Body of pancreas (tissue), 4 donors: ENCODE data around the gene ENTPD2. TPM values are rescaled to one million over a fixed set of nuclear protein-coding genes. Genes with fewer than 3 reads are reported as not detected.
A peak's percentile ranks its signal among the peaks of the same experiment; 100 is the strongest.

Experiments
- ATAC-seq: fragments of 150-250 bp; one replicate; pipeline ENCODE4 v1.9.1; 2016
- DNase-seq, 4 donors: peaks; one replicate each; pipeline ENCODE4 v3.0.0-alpha.2; 2019
- H3K27ac ChIP-seq, 4 donors: fragments of 200-600 bp; sonication (generic); 1 replicate in 3 of 4; 2 replicates in 1 of 4; pipeline versions ENCODE4 v1.5.1 to v1.6.1; 2016 to 2019; ENCODE audit warnings: mild to moderate bottlenecking in 1 of 4, mixed read lengths in 1 of 4, moderate library complexity in 1 of 4
- H3K27me3 ChIP-seq, 2 donors: fragments of 200-600 bp; sonication (generic); one replicate each; pipeline ENCODE4 v1.6.0; 2016; ENCODE audit warnings: mild to moderate bottlenecking in 1 of 2
- H3K36me3 ChIP-seq, 2 donors: fragments of 200-600 bp; sonication (generic); replicated peaks in 1 of 2; 2 replicates each; pipeline ENCODE4 v1.5.1; 2016; ENCODE audit warnings: low read depth in 2 of 2; ENCODE audit not compliant: insufficient read depth in 1 of 2
- H3K4me1 ChIP-seq: fragments of 200-600 bp; sonication (generic); one replicate; pipeline ENCODE4 v1.6.0; 2016
- H3K4me3 ChIP-seq, 2 donors: fragments of 200-600 bp; sonication (generic); 1 replicate in 1 of 2; 2 replicates in 1 of 2; pipeline ENCODE4 v1.5.1; 2016 to 2019
- H3K9me3 ChIP-seq, 3 donors: fragments of 200-600 bp; sonication (generic); 1 replicate in 2 of 3; 2 replicates in 1 of 3; pipeline ENCODE4 v1.5.1; 2016
- CTCF ChIP-seq, 7 experiments: fragments of 450-650 bp in 4 of 7; fragments of 200-600 bp in 3 of 7; sonication (generic) in 3 of 7; IDR thresholded peaks; one replicate each; pipeline ENCODE4 v1.5.1; 2016 to 2019; ENCODE audit warnings: antibody characterized with exemption in 7 of 7
- POLR2A ChIP-seq, 3 donors: fragments of 450-650 bp; IDR thresholded peaks; one replicate each; pipeline ENCODE4 v1.6.1; 2016; ENCODE audit warnings: antibody characterized with exemption in 3 of 3, mild to moderate bottlenecking in 2 of 3
- WGBS, 2 donors: methylation state at CpG; one replicate each; pipeline ENCODE4 v1.1.5; 2017; 5-methylcytosine and 5-hydroxymethylcytosine counted together
- intact Hi-C: fragments of 100-400 bp; cut with DNase I; formaldehyde crosslinking; loops from one replicate; pipeline ENCODE4 v1.15.1; 2023
- total RNA-seq, 2 donors: library from RNA; depleted of rRNA; stranded (reverse); fragments of >200 nt; gene quantifications; one replicate each; pipeline ENCODE4 v1.1.0, GENCODE V29; 2016

Gene ENTPD2
- total RNA-seq, 2 donors from 2014 or later: 1.3 to 1.6 TPM

GRCh38 chr9:137041124-137041523 is 12.7 kb downstream of the ENTPD2 start:
- no peak for ATAC-seq
- H3K36me3 ChIP-seq: no peaks in the 10 kb centered on the region
- DNase-seq: no peak
- WGBS, 2 donors: 64 to 72% methylated on average over 10 to 16 of the region's 16 CpGs
- TF ChIP-seq POLR2A (IDR thresholded peaks at IDR 0.05) (no peak), CTCF (IDR thresholded peaks at IDR 0.05) (no peak)
- H3K4me3 ChIP-seq: no peak overlapping the region
- H3K9me3 ChIP-seq: no peaks in the 10 kb centered on the region
- intact Hi-C loops: no loop called here
- H3K27me3 ChIP-seq: no peaks in the 10 kb centered on the region
- peaks cover 24% of the 10 kb centered on the region for H3K4me1 ChIP-seq
- peak overlapping the region in 1 of 4 donors; percentile 44 for H3K27ac ChIP-seq

DNA sequence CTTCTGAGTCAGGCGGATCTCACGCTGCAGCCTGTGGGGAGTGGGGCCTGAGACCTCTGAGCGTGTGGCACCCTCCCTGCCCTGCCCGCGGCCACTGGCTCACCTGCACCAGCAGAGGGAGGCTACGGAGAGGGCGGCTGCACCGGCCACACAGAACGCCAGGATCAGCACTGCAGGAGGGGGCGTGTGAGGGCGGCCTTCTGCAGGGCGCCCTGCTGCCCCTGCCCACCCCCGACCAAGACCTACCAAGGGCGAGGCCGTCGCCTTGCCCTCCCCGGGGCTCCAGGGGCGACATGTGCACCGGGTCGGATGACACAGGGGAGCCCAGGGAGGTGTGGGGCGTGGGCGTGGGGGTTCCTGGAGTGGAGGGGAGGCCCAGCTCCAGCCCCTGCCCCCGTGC is 13.3 kb downstream of the ENTPD2 start:
- peaks cover 21% of the 10 kb centered on the region for H3K4me1 ChIP-seq
- TF ChIP-seq POLR2A (IDR thresholded peaks at IDR 0.05): no peak
- no peak for TF ChIP-seq CTCF (IDR thresholded peaks at IDR 0.05)
- no peaks in the 10 kb centered on the region for H3K36me3 ChIP-seq
- H3K9me3 ChIP-seq: no peaks in the 10 kb centered on the region
- 94 to 95% methylated on average over 8 to 22 of the region's 23 CpGs for WGBS, 2 donors
- no peak overlapping the region for H3K27ac ChIP-seq
- no peak for DNase-seq
- ATAC-seq: no peak
- intact Hi-C loops: no loop called here
- H3K4me3 ChIP-seq: no peak overlapping the region
- H3K27me3 ChIP-seq: no peaks in the 10 kb centered on the region

- 86% methylated on average over 25 to 27 of the region's 32 CpGs for WGBS, 2 donors
- no peaks in the 10 kb centered on the region for H3K36me3 ChIP-seq
- intact Hi-C loops: loop anchor here (5.0 kb wide), 1 partner anchor 252 kb away; no protein-coding TSS in a partner anchor
Measured at GRCh38 chr9:137039611-137040366, 14.1 kb downstream of the ENTPD2 start.

GRCh38 chr9:137038916-137039315 is 14.9 kb downstream of the ENTPD2 start:
- DNase-seq (no peak), ATAC-seq (no peak)
- Histone ChIP-seq H3K36me3 (no peaks in the 10 kb centered on the region), H3K4me3 (no peak overlapping the region), H3K4me1 (peaks cover 17% of the 10 kb centered on the region), H3K9me3 (no peaks in the 10 kb centered on the region), H3K27ac (no peak overlapping the region), H3K27me3 (no peaks in the 10 kb centered on the region)
- no peak for TF ChIP-seq POLR2A (IDR thresholded peaks at IDR 0.05)
- no peak for TF ChIP-seq CTCF (IDR thresholded peaks at IDR 0.05)
- WGBS, 2 donors: 74 to 81% methylated on average over 7 to 9 of the region's 9 CpGs
- intact Hi-C loops: loop anchor here (5.0 kb wide), 1 partner anchor 252 kb away; no protein-coding TSS in a partner anchor

More at GRCh38 chr9:137039611-137040366, 14.1 kb downstream of the ENTPD2 start:
- ATAC-seq (no peak), DNase-seq (no peak)
- Histone ChIP-seq H3K27me3 (no peaks in the 10 kb centered on the region), H3K4me3 (no peak overlapping the region), H3K9me3 (no peaks in the 10 kb centered on the region), H3K4me1 (peaks cover 21% of the 10 kb centered on the region), H3K27ac (no peak overlapping the region)
- TF ChIP-seq CTCF (IDR thresholded peaks at IDR 0.05) (no peak), POLR2A (IDR thresholded peaks at IDR 0.05) (no peak)

- Histone ChIP-seq H3K9me3 (no peaks in the 10 kb centered on the region), H3K27ac (no peak overlapping the region), H3K4me3 (no peak overlapping the region), H3K36me3 (no peaks in the 10 kb centered on the region), H3K4me1 (peaks cover 13% of the 10 kb centered on the region), H3K27me3 (no peaks in the 10 kb centered on the region)
- 84 to 89% methylated on average over 9 to 10 of the region's 10 CpGs for WGBS, 2 donors
- intact Hi-C loops: loop anchor here (5.0 kb wide), 1 partner anchor 250 kb away; no protein-coding TSS in a partner anchor
- no peak for TF ChIP-seq POLR2A (IDR thresholded peaks at IDR 0.05)
- DNase-seq (no peak), ATAC-seq (no peak)
Measured at GRCh38 chr9:137037483-137037882, 16.4 kb downstream of the ENTPD2 start.
